Thyroid gland (tissue), 4 donors: ENCODE measurements around the gene FNDC11.

ENCODE experiments used
- POLR2A ChIP-seq, 2 donors: fragments of 450-650 bp; IDR thresholded peaks; one replicate each; pipeline ENCODE4 v1.6.1; 2017; ENCODE audit warnings: antibody characterized with exemption in 2 of 2, mild to moderate bottlenecking in 2 of 2, moderate library complexity in 1 of 2
- TF ChIP-seq, protein P1 (sequence below), 6 experiments: fragments of 200-600 bp in 3 of 6; fragments of 450-650 bp in 3 of 6; sonication (generic) in 3 of 6; IDR thresholded peaks; one replicate each; pipeline ENCODE4 v1.5.1; 2016 to 2019; ENCODE audit warnings: antibody characterized with exemption in 6 of 6, mild to moderate bottlenecking in 2 of 6, inconsistent platforms in 1 of 6, moderate library complexity in 1 of 6

- TF ChIP-seq, protein P1, sequence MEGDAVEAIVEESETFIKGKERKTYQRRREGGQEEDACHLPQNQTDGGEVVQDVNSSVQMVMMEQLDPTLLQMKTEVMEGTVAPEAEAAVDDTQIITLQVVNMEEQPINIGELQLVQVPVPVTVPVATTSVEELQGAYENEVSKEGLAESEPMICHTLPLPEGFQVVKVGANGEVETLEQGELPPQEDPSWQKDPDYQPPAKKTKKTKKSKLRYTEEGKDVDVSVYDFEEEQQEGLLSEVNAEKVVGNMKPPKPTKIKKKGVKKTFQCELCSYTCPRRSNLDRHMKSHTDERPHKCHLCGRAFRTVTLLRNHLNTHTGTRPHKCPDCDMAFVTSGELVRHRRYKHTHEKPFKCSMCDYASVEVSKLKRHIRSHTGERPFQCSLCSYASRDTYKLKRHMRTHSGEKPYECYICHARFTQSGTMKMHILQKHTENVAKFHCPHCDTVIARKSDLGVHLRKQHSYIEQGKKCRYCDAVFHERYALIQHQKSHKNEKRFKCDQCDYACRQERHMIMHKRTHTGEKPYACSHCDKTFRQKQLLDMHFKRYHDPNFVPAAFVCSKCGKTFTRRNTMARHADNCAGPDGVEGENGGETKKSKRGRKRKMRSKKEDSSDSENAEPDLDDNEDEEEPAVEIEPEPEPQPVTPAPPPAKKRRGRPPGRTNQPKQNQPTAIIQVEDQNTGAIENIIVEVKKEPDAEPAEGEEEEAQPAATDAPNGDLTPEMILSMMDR (IDR thresholded peaks at IDR 0.05): no peak
- no peak for TF ChIP-seq POLR2A (IDR thresholded peaks at IDR 0.05)
Measured at GRCh38 chr20:63587776-63588591, 34.0 kb downstream of the FNDC11 start.
